SK-N-SH (cell line): Measurements from ENCODE around the gene DAB2IP.

ENCODE experiments used
- CTCF ChIP-seq: fragments of 200-600 bp; sonication (generic); IDR thresholded peaks from 2 replicates; pipeline ENCODE4 v1.6.1; 2017; ENCODE audit warnings: antibody characterized with exemption, mild to moderate bottlenecking, moderate library complexity
- MAX ChIP-seq: IDR thresholded peaks from 2 replicates; pipeline ENCODE4 v1.4.0; 2012; ENCODE audit warnings: low read depth
- NRF1 ChIP-seq: IDR thresholded peaks from 2 replicates; pipeline ENCODE4 v1.6.1; 2012; ENCODE audit warnings: low read depth, mild to moderate bottlenecking, low read length
- REST ChIP-seq: IDR thresholded peaks from 2 replicates; pipeline ENCODE4 v1.6.1; 2012; ENCODE audit warnings: mild to moderate bottlenecking, low read depth, low read length, moderate library complexity
- RFX5 ChIP-seq: IDR thresholded peaks from 2 replicates; pipeline ENCODE4 v1.6.1; 2012; ENCODE audit warnings: mild to moderate bottlenecking, improper control_type of control experiment, low read length
- SMC3 ChIP-seq: IDR thresholded peaks from 2 replicates; pipeline ENCODE4 v1.6.1; 2012; ENCODE audit warnings: low read depth, low read length, improper control_type of control experiment
- TEAD4 ChIP-seq: IDR thresholded peaks from 2 replicates; pipeline ENCODE4 v1.4.0; 2012; ENCODE audit warnings: mild to moderate bottlenecking, borderline replicate concordance; ENCODE audit not compliant: insufficient read depth

GRCh38 chr9:121667890-121668289, 16.5 kb downstream of the DAB2IP start:
- TF ChIP-seq RFX5 (no peak), SMC3 (no peak), MAX (no peak), CTCF (no peak), TEAD4 (no peak), REST (no peak), NRF1 (no peak)
